ENCODE measurements around the gene MIPOL1. TPM values are rescaled to one million over a fixed set of nuclear protein-coding genes. Genes with fewer than 3 reads are reported as not detected.

MIPOL1 gene
- total RNA-seq, 1 donor from 2014 or later: 14.6 TPM

DNA sequence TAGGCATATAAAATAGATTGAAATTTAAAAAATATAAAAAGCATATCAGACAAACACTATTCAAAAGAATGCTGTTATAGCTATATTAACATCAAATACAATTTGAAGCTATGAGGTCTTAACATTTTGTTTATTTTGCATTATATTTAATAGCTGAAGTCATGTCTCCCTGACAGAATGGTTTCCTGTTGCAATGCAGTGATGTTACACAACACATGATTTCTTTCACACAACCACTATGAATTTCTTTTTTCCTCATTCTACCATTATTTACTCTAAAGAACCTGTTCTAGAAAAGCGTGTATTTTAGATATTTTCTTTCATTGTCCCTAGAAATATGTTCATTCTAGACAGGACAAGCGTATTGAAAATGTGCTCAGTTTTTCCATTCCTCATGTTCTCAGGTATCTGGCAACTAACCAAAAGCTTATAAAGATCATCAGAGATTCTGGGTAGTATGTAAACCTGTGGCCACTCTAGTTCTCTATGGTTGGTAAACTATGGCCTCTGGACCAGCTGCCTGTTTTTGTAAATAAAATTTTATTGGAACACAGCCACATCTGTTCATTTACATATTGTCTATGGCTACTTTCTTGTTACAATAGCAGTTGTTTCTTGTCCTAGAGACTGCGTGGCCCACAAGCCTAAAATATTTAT, 213.5 kb downstream of the MIPOL1 start:
- peaks cover 1% of the 10 kb centered on the region for H3K4me1 Mint-ChIP-seq (ENCODE audit: unreplicated experiment)
- DNase-seq (ENCODE audit: extremely low spot score, unreplicated experiment): no peak
- H3K4me3 Mint-ChIP-seq (ENCODE audit: unreplicated experiment): no peak overlapping the region
- no peaks in the 10 kb centered on the region for H3K36me3 Mint-ChIP-seq (ENCODE audit: unreplicated experiment)
- TF ChIP-seq, protein P1, sequence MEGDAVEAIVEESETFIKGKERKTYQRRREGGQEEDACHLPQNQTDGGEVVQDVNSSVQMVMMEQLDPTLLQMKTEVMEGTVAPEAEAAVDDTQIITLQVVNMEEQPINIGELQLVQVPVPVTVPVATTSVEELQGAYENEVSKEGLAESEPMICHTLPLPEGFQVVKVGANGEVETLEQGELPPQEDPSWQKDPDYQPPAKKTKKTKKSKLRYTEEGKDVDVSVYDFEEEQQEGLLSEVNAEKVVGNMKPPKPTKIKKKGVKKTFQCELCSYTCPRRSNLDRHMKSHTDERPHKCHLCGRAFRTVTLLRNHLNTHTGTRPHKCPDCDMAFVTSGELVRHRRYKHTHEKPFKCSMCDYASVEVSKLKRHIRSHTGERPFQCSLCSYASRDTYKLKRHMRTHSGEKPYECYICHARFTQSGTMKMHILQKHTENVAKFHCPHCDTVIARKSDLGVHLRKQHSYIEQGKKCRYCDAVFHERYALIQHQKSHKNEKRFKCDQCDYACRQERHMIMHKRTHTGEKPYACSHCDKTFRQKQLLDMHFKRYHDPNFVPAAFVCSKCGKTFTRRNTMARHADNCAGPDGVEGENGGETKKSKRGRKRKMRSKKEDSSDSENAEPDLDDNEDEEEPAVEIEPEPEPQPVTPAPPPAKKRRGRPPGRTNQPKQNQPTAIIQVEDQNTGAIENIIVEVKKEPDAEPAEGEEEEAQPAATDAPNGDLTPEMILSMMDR (IDR thresholded peaks at IDR 0.05): no peak
- no peak overlapping the region for H3K27ac Mint-ChIP-seq (ENCODE audit: unreplicated experiment)
- H3K27me3 Mint-ChIP-seq (ENCODE audit: unreplicated experiment): no peaks in the 10 kb centered on the region
- H3K9me3 Mint-ChIP-seq (ENCODE audit: unreplicated experiment): no peaks in the 10 kb centered on the region

DNA sequence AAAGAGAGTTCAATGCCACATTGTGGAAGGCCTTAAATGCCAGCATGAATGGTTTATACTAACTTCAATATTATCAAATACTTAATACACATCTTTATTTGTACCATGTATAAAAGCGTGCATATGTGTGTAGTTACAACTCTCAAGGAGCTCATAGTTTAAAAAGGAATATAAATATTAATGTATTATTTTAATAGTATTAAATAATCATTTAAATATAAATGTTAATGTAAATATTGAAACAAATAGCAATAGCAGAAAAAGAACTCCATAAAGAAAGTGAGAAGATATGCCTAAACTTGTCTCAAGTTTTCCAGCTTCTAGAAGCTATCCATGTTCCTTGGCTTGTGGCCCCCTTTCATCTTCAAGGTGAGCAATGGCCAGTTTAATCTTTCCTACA, 215.3 kb downstream of the MIPOL1 start:
- no peak for DNase-seq (ENCODE audit: extremely low spot score, unreplicated experiment)
- Mint-ChIP-seq H3K27ac (ENCODE audit: unreplicated experiment) (no peak overlapping the region), H3K4me3 (ENCODE audit: unreplicated experiment) (no peak overlapping the region), H3K9me3 (ENCODE audit: unreplicated experiment) (no peaks in the 10 kb centered on the region), H3K36me3 (ENCODE audit: unreplicated experiment) (no peaks in the 10 kb centered on the region), H3K27me3 (ENCODE audit: unreplicated experiment) (no peaks in the 10 kb centered on the region), H3K4me1 (ENCODE audit: unreplicated experiment) (peaks cover 1% of the 10 kb centered on the region)
- TF ChIP-seq, protein P1 (IDR thresholded peaks at IDR 0.05): no peak

DNA sequence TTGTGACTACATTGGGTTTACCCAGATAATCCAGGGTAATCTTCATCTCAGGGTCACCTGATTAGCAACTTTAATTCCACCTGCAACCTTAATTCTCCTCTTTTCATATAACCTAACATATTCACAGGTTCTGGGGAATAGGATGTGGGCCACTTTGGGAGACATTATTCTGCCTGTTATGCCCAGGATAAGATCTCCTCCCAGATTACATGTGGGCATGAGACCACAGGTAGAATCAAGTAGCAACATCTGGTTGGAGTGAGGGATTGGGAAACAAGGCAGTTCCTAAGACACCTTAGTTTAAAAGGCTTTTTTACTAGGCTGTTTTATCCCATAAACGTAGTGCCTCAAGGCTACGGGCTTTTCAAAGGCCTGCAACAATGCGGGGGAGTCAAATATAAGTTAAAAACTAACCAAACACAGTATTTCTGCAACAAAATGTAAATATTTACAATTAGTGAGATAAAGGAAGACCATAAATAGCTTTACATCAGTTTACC, 215.8 kb downstream of the MIPOL1 start:
- TF ChIP-seq, protein P1 (IDR thresholded peaks at IDR 0.05): no peak
- DNase-seq (ENCODE audit: extremely low spot score, unreplicated experiment): no peak

DNA sequence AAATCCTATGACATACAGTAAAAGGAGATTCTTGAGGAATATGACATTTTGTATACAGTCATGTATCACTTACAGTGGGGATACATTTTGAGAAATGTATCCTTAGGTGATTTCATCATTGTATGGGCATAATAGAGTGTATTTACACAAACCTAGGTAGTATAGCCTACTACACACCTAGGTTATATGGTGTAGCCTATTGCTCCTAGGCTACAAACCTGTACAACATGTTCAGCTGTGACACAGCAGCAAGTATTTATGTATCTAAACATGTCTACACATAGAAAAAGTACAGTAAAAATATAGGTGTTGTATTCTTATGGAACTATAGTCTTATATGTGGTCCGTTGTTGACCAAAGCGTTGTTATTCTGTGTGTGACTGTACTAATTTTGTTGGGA, 218.5 kb downstream of the MIPOL1 start:
- Mint-ChIP-seq H3K27ac (ENCODE audit: unreplicated experiment) (no peak overlapping the region), H3K36me3 (ENCODE audit: unreplicated experiment) (no peaks in the 10 kb centered on the region), H3K4me3 (ENCODE audit: unreplicated experiment) (no peak overlapping the region), H3K27me3 (ENCODE audit: unreplicated experiment) (no peaks in the 10 kb centered on the region), H3K4me1 (ENCODE audit: unreplicated experiment) (no peaks in the 10 kb centered on the region), H3K9me3 (ENCODE audit: unreplicated experiment) (no peaks in the 10 kb centered on the region)
- TF ChIP-seq, protein P1 (IDR thresholded peaks at IDR 0.05): no peak
- DNase-seq (ENCODE audit: extremely low spot score, unreplicated experiment): no peak

More for the DNA sequence above, 215.8 kb downstream of the MIPOL1 start:
- no peaks in the 10 kb centered on the region for H3K27me3 Mint-ChIP-seq (ENCODE audit: unreplicated experiment)
- no peak overlapping the region for H3K4me3 Mint-ChIP-seq (ENCODE audit: unreplicated experiment)
- no peaks in the 10 kb centered on the region for H3K9me3 Mint-ChIP-seq (ENCODE audit: unreplicated experiment)
- peaks cover 1% of the 10 kb centered on the region for H3K4me1 Mint-ChIP-seq (ENCODE audit: unreplicated experiment)
- no peak overlapping the region for H3K27ac Mint-ChIP-seq (ENCODE audit: unreplicated experiment)
- H3K36me3 Mint-ChIP-seq (ENCODE audit: unreplicated experiment): no peaks in the 10 kb centered on the region

DNA sequence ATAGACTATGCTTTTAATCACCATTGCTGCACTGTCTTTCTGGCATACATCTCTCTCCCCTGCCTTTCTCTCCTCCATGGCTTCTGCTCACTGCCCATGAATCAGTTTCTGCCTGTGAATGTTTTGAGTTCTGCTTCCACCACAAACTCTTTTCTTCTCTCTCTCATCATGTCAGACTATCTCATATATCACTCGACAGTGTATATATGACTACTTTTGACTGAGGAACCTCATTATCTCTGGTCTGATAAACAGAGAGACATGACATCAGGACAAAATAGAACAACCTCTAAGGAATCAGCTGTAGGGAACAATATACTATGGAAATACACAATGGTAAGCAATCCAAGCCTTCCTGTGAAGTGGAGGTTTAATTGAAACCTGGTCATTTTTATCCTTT, 219.4 kb downstream of the MIPOL1 start:
- TF ChIP-seq, protein P1 (IDR thresholded peaks at IDR 0.05): no peak
- Mint-ChIP-seq H3K27me3 (ENCODE audit: unreplicated experiment) (no peaks in the 10 kb centered on the region), H3K4me1 (ENCODE audit: unreplicated experiment) (no peaks in the 10 kb centered on the region), H3K9me3 (ENCODE audit: unreplicated experiment) (no peaks in the 10 kb centered on the region), H3K4me3 (ENCODE audit: unreplicated experiment) (no peak overlapping the region), H3K27ac (ENCODE audit: unreplicated experiment) (no peak overlapping the region), H3K36me3 (ENCODE audit: unreplicated experiment) (no peaks in the 10 kb centered on the region)
- no peak for DNase-seq (ENCODE audit: extremely low spot score, unreplicated experiment)

Data from osteocyte (in vitro differentiated cells).